ENCODE data around the gene ARHGEF39.
"Not testable (repeated sequence)": the region's sequence is repeated elsewhere in the genome, so short reads cannot be mapped to it uniquely, and the experiment has no call there.

ARHGEF39 gene

GRCh38 chr9:35617548-35617947 is 47.4 kb downstream of the ARHGEF39 start:
- Histone ChIP-seq H3K27me3 (ENCODE audit: insufficient read depth, low read length, poor library complexity) (no peaks in the 10 kb centered on the region), H3K79me2 (ENCODE audit: control insufficient read depth, insufficient read depth, low read length) (no peaks in the 10 kb centered on the region), H3K23ac (ENCODE audit: low read length) (no peak overlapping the region), H3K36me3 (ENCODE audit: control insufficient read depth, insufficient read depth, low read length) (no peaks in the 10 kb centered on the region), H4K8ac (ENCODE audit: low read depth, low read length) (no peak overlapping the region), H3K4me1 (ENCODE audit: control insufficient read depth, low read depth, low read length) (peaks cover 4% of the 10 kb centered on the region), H3K18ac (ENCODE audit: low read length) (no peak overlapping the region), H3K79me1 (ENCODE audit: low read length) (no peaks in the 10 kb centered on the region), H3K4ac (ENCODE audit: low read depth, low read length) (no peak overlapping the region), H3K27ac (ENCODE audit: low read depth, low read length) (no peak overlapping the region), H2BK15ac (replicated peaks; ENCODE audit: low read depth) (no peak overlapping the region), H3K4me3 (ENCODE audit: low read length) (no peak overlapping the region), H2BK5ac (ENCODE audit: low read length) (no peak overlapping the region), H3K56ac (ENCODE audit: low read length) (peak overlapping the region; percentile 88), H3K4me2 (ENCODE audit: low read length) (peak overlapping the region; percentile 94), H2AK5ac (ENCODE audit: low read length) (no peak overlapping the region), H4K5ac (ENCODE audit: low read length) (no peak overlapping the region), H2BK120ac (ENCODE audit: low read depth, low read length) (no peak overlapping the region), H3K9ac (ENCODE audit: low read length) (peak overlapping the region; percentile 63)
- DNase-seq, result no peak
- no CpG with 5 or more reads among the region's 8 CpGs for WGBS (ENCODE audit: extremely low coverage, insufficient coverage, low lambda C conversion rate)

- no peaks in the 10 kb centered on the region for H3K79me2 ChIP-seq (ENCODE audit: control insufficient read depth, insufficient read depth, low read length)
- H3K79me1 ChIP-seq (ENCODE audit: low read length), result no peaks in the 10 kb centered on the region
- no peaks in the 10 kb centered on the region for H3K27me3 ChIP-seq (ENCODE audit: insufficient read depth, low read length, poor library complexity)
- H2AK5ac ChIP-seq (ENCODE audit: low read length), result no peak overlapping the region
- H4K5ac ChIP-seq (ENCODE audit: low read length), result no peak overlapping the region
- no peak overlapping the region for H3K27ac ChIP-seq (ENCODE audit: low read depth, low read length)
- WGBS (ENCODE audit: extremely low coverage, insufficient coverage, low lambda C conversion rate), result no CpG with 5 or more reads among the region's 51 CpGs
- peak overlapping the region; percentile 88 for H3K56ac ChIP-seq (ENCODE audit: low read length)
- DNase-seq, result peak; percentile 43
- peak overlapping the region; percentile 63 for H3K9ac ChIP-seq (ENCODE audit: low read length)
- H3K23ac ChIP-seq (ENCODE audit: low read length), result no peak overlapping the region
- H2BK15ac ChIP-seq (replicated peaks; ENCODE audit: low read depth), result no peak overlapping the region
- no peak overlapping the region for H3K4ac ChIP-seq (ENCODE audit: low read depth, low read length)
- peaks cover 4% of the 10 kb centered on the region for H3K4me1 ChIP-seq (ENCODE audit: control insufficient read depth, low read depth, low read length)
- H3K4me3 ChIP-seq (ENCODE audit: low read length), result peak overlapping the region; percentile 34
- H2BK120ac ChIP-seq (ENCODE audit: low read depth, low read length), result no peak overlapping the region
- H3K4me2 ChIP-seq (ENCODE audit: low read length), result peak overlapping the region; percentile 94
- no peak overlapping the region for H3K18ac ChIP-seq (ENCODE audit: low read length)
- no peak overlapping the region for H4K8ac ChIP-seq (ENCODE audit: low read depth, low read length)
- H2BK5ac ChIP-seq (ENCODE audit: low read length), result no peak overlapping the region
- no peaks in the 10 kb centered on the region for H3K36me3 ChIP-seq (ENCODE audit: control insufficient read depth, insufficient read depth, low read length)
These were observed 48.1 kb downstream of the ARHGEF39 start for GRCh38 chr9:35616681-35617459.

- H3K56ac ChIP-seq (ENCODE audit: low read length), result peak overlapping the region; percentile 88
- WGBS (ENCODE audit: extremely low coverage, insufficient coverage, low lambda C conversion rate), result no CpG with 5 or more reads among the region's 17 CpGs
- H3K79me1 ChIP-seq (ENCODE audit: low read length), result no peaks in the 10 kb centered on the region
These were observed 48.9 kb downstream of the ARHGEF39 start for GRCh38 chr9:35615981-35616680.

GRCh38 chr9:35612843-35613242 is 52.2 kb downstream of the ARHGEF39 start:
- Histone ChIP-seq H2BK15ac (replicated peaks; ENCODE audit: low read depth) (no peak overlapping the region), H2AK5ac (ENCODE audit: low read length) (no peak overlapping the region), H3K79me1 (ENCODE audit: low read length) (no peaks in the 10 kb centered on the region), H2BK120ac (ENCODE audit: low read depth, low read length) (no peak overlapping the region), H3K36me3 (ENCODE audit: control insufficient read depth, insufficient read depth, low read length) (no peaks in the 10 kb centered on the region), H3K23ac (ENCODE audit: low read length) (no peak overlapping the region), H3K79me2 (ENCODE audit: control insufficient read depth, insufficient read depth, low read length) (no peaks in the 10 kb centered on the region), H3K9ac (ENCODE audit: low read length) (no peak overlapping the region), H3K27me3 (ENCODE audit: insufficient read depth, low read length, poor library complexity) (no peaks in the 10 kb centered on the region), H3K4me3 (ENCODE audit: low read length) (no peak overlapping the region), H4K5ac (ENCODE audit: low read length) (no peak overlapping the region), H3K56ac (ENCODE audit: low read length) (no peak overlapping the region), H3K4me1 (ENCODE audit: control insufficient read depth, low read depth, low read length) (peaks cover 4% of the 10 kb centered on the region), H3K4ac (ENCODE audit: low read depth, low read length) (no peak overlapping the region), H3K18ac (ENCODE audit: low read length) (no peak overlapping the region), H2BK5ac (ENCODE audit: low read length) (no peak overlapping the region), H3K27ac (ENCODE audit: low read depth, low read length) (no peak overlapping the region), H3K4me2 (ENCODE audit: low read length) (no peak overlapping the region), H4K8ac (ENCODE audit: low read depth, low read length) (no peak overlapping the region)
- no CpG with 5 or more reads among the region's 2 CpGs for WGBS (ENCODE audit: extremely low coverage, insufficient coverage, low lambda C conversion rate)
- DNase-seq, result no peak

More at GRCh38 chr9:35615981-35616680, 48.9 kb downstream of the ARHGEF39 start:
- Histone ChIP-seq H3K27ac (ENCODE audit: low read depth, low read length) (no peak overlapping the region), H2BK15ac (replicated peaks; ENCODE audit: low read depth) (no peak overlapping the region), H4K5ac (ENCODE audit: low read length) (no peak overlapping the region), H2BK120ac (ENCODE audit: low read depth, low read length) (no peak overlapping the region), H3K18ac (ENCODE audit: low read length) (no peak overlapping the region), H3K4me1 (ENCODE audit: control insufficient read depth, low read depth, low read length) (peaks cover 4% of the 10 kb centered on the region), H3K9ac (ENCODE audit: low read length) (peak overlapping the region; percentile 63), H3K79me2 (ENCODE audit: control insufficient read depth, insufficient read depth, low read length) (no peaks in the 10 kb centered on the region), H3K4me3 (ENCODE audit: low read length) (peak overlapping the region; percentile 34), H3K4ac (ENCODE audit: low read depth, low read length) (no peak overlapping the region), H4K8ac (ENCODE audit: low read depth, low read length) (no peak overlapping the region), H3K36me3 (ENCODE audit: control insufficient read depth, insufficient read depth, low read length) (no peaks in the 10 kb centered on the region), H3K4me2 (ENCODE audit: low read length) (peak overlapping the region; percentile 94), H3K27me3 (ENCODE audit: insufficient read depth, low read length, poor library complexity) (no peaks in the 10 kb centered on the region), H2AK5ac (ENCODE audit: low read length) (no peak overlapping the region), H3K23ac (ENCODE audit: low read length) (no peak overlapping the region), H2BK5ac (ENCODE audit: low read length) (no peak overlapping the region)
- peak; percentile 16 for DNase-seq

GRCh38 chr9:35612066-35612465 is 52.9 kb downstream of the ARHGEF39 start:
- no CpG with 5 or more reads among the region's 4 CpGs for WGBS (ENCODE audit: extremely low coverage, insufficient coverage, low lambda C conversion rate)

More at GRCh38 chr9:35612066-35612465, 52.9 kb downstream of the ARHGEF39 start:
- H2BK5ac ChIP-seq (ENCODE audit: low read length); H3K4me3 ChIP-seq (ENCODE audit: low read length); H4K8ac ChIP-seq (ENCODE audit: low read depth, low read length); H3K27ac ChIP-seq (ENCODE audit: low read depth, low read length); H3K27me3 ChIP-seq (ENCODE audit: insufficient read depth, low read length, poor library complexity); H2AK5ac ChIP-seq (ENCODE audit: low read length); H3K18ac ChIP-seq (ENCODE audit: low read length); H3K4ac ChIP-seq (ENCODE audit: low read depth, low read length); DNase-seq; H3K9ac ChIP-seq (ENCODE audit: low read length); H3K56ac ChIP-seq (ENCODE audit: low read length); H4K5ac ChIP-seq (ENCODE audit: low read length); H3K36me3 ChIP-seq (ENCODE audit: control insufficient read depth, insufficient read depth, low read length); H3K4me2 ChIP-seq (ENCODE audit: low read length); H2BK15ac ChIP-seq (replicated peaks; ENCODE audit: low read depth); H3K79me1 ChIP-seq (ENCODE audit: low read length); H3K79me2 ChIP-seq (ENCODE audit: control insufficient read depth, insufficient read depth, low read length); H2BK120ac ChIP-seq (ENCODE audit: low read depth, low read length); H3K23ac ChIP-seq (ENCODE audit: low read length); H3K4me1 ChIP-seq (ENCODE audit: control insufficient read depth, low read depth, low read length): not testable (repeated sequence)
